H1 (cell line): ENCODE data around the gene RCL1. TPM values are rescaled to one million over a fixed set of nuclear protein-coding genes. Genes with fewer than 3 reads are reported as not detected.

Source experiments
- ATF2 ChIP-seq: IDR thresholded peaks from 2 replicates; pipeline ENCODE4 v1.6.1; 2012; ENCODE audit warnings: low read length, inconsistent platforms
- BCL11A ChIP-seq, 2 experiments: IDR thresholded peaks; one replicate each; pipeline ENCODE4 v1.6.1; 2011; ENCODE audit warnings: low read depth in 2 of 2, low read length in 2 of 2, mild to moderate bottlenecking in 2 of 2
- BRCA1 ChIP-seq: IDR thresholded peaks from 2 replicates; pipeline ENCODE4 v1.6.1; 2012; ENCODE audit warnings: low read depth, low read length, improper control_type of control experiment
- CTCF ChIP-seq, 3 experiments: IDR thresholded peaks; 1 replicate in 2 of 3; 2 replicates in 1 of 3; pipeline versions ENCODE4 v1.5.1 to v1.6.1; 2011; ENCODE audit warnings: low read length in 3 of 3, mild to moderate bottlenecking in 3 of 3, inconsistent platforms in 2 of 3, low read depth in 1 of 3, moderate library complexity in 1 of 3; ENCODE audit not compliant: insufficient read depth in 1 of 3; ENCODE audit errors: control extremely low read depth in 1 of 3
- EZH2 ChIP-seq: fragments of 200-600 bp; sonication (generic); IDR thresholded peaks from 2 replicates; pipeline ENCODE4 v1.7.1; 2012; ENCODE audit warnings: low read depth, mild to moderate bottlenecking, moderate library complexity, low read length, inconsistent platforms; ENCODE audit not compliant: severe bottlenecking
- GTF2F1 ChIP-seq: IDR thresholded peaks from 2 replicates; pipeline ENCODE4 v1.6.1; 2012; ENCODE audit warnings: low read depth, low read length, improper control_type of control experiment, borderline replicate concordance
- KDM5A ChIP-seq: fragments of 200-600 bp; IDR thresholded peaks from 2 replicates; pipeline ENCODE4 v1.7.1; 2012; ENCODE audit warnings: mild to moderate bottlenecking, low read length, inconsistent platforms, mixed read lengths
- PHF8 ChIP-seq: fragments of 200-600 bp; sonication (generic); conservative IDR thresholded peaks from 2 replicates; pipeline ENCODE4 v1.7.1; 2012; ENCODE audit warnings: low read depth, mild to moderate bottlenecking, inconsistent platforms, low read length, moderate library complexity
- RBBP5 ChIP-seq: IDR thresholded peaks from 2 replicates; pipeline ENCODE4 v1.7.1; 2012; ENCODE audit warnings: low read depth, mild to moderate bottlenecking, inconsistent platforms, low read length, moderate library complexity, borderline replicate concordance
- RNF2 ChIP-seq: fragments of 200-900, 300-1000 bp; sonication (generic); IDR thresholded peaks from 2 replicates; pipeline ENCODE4 v1.7.1; 2016; ENCODE audit warnings: borderline replicate concordance, low read depth, mild to moderate bottlenecking, antibody characterized with exemption, low read length; ENCODE audit not compliant: poor library complexity, severe bottlenecking; ENCODE audit errors: missing control alignments
- YY1 ChIP-seq: IDR thresholded peaks from 2 replicates; pipeline ENCODE4 v1.6.1; 2011; ENCODE audit warnings: low read depth, mild to moderate bottlenecking, low read length
- polyA plus RNA-seq, 7 experiments: library from polyadenylated mRNA; depleted of rRNA in 3 of 7; stranded (reverse) in 5 of 7; unstranded in 2 of 7; fragments of >200 nt in 5 of 7; fragments of 200-250 nt in 2 of 7; gene quantifications; 1 replicate in 5 of 7; 2 replicates in 1 of 7; 4 replicates in 1 of 7; pipeline versions ENCODE4 v1.2.1 to v1.2.3, GENCODE V29; 2011 to 2013; ENCODE audit warnings: missing spikeins in 2 of 7, mixed read lengths in 2 of 7
- total RNA-seq: library from RNA; stranded (reverse); fragmentation: NEBNext Ultra II Directional; extraction: Animal tissue kit (Norgen Biotek cat#: 25700); gene quantifications from 2 replicates; pipeline ENCODE4 v1.2.1, GENCODE V29; 2021

The RCL1 gene
- total and polyA plus RNA-seq, 2 of the 8 experiments (the other 6 are each of a cell fraction or from before 2014, with no cell fraction given): 21.0 to 29.5 TPM

GRCh38 chr9:4762886-4763541, 29.7 kb upstream of the RCL1 start (continued):
- TF ChIP-seq CTCF (IDR thresholded peaks at IDR 0.05; ENCODE audit: control extremely low read depth in 1 of 3, insufficient read depth in 1 of 3, low read depth in 1 of 3, low read length in 3 of 3): no peak
- no peak for TF ChIP-seq YY1
- TF ChIP-seq GTF2F1: no peak
- TF ChIP-seq RBBP5: no peak
- TF ChIP-seq PHF8: no peak
- no peak for TF ChIP-seq RNF2
- no peak for TF ChIP-seq BRCA1
- no peak for TF ChIP-seq BCL11A (IDR thresholded peaks at IDR 0.05; ENCODE audit: low read depth in 2 of 2, low read length in 2 of 2)
- no peak for TF ChIP-seq EZH2
- TF ChIP-seq KDM5A: no peak
- no peak for TF ChIP-seq ATF2
